ENCODE results near the gene ZNF579. TPM values are rescaled to one million over a fixed set of nuclear protein-coding genes. Genes with fewer than 3 reads are reported as not detected.
A peak's percentile ranks its signal among the peaks of the same experiment; 100 is the strongest.

Gene ZNF579
- total and polyA plus RNA-seq, 2 of the 8 experiments (the other 6 are each of a cell fraction or from before 2014, with no cell fraction given): 10.0 to 18.9 TPM

DNA sequence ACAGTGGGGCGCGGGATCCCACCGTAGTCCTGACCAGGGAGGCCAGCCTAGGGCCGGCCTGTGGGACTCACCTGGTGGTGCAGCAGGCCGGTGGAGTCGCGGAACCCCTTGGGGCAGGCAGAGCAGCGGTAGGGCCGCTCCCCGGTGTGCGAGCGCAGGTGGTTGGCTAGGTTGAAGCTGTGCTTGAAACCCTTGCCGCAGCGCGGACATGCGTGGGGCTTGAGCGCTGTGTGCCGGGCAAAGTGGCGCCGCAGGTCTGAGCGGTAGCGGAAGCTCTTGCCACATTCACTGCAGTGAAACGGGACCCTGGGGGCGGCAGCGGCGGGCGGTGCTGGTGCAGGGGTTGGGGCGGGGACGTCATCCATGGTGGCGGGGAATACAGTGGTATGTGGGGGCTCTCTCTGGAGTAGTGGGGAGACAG is 16.9 kb upstream of the ZNF579 start:
- no peak for DNase-seq (ENCODE audit: low read depth in 1 of 2, low spot score in 2 of 2)

More for the DNA sequence above, 16.9 kb upstream of the ZNF579 start:
- Histone ChIP-seq H3K56ac (replicated peaks; ENCODE audit: insufficient read length, low read depth, low read length) (no peak overlapping the region), H3K27ac (ENCODE audit: low read depth, low read length) (no peak overlapping the region), H2BK20ac (ENCODE audit: low read length) (no peak overlapping the region), H3K27me3 (replicated peaks in 1 of 4; ENCODE audit: control insufficient read depth in 3 of 4, extremely low read depth in 1 of 4, insufficient read depth in 3 of 4, low read length in 3 of 4) (peaks cover 0 to 2% (median 0%) of the 10 kb centered on the region in 4 experiments; a peak in 1 of 7 replicates), H4K20me1 (replicated peaks in 1 of 2; ENCODE audit: control insufficient read depth in 1 of 2, insufficient read depth in 2 of 2, low read length in 2 of 2) (peaks cover 0 to 2% of the 10 kb centered on the region in 2 experiments), H3K18ac (ENCODE audit: extremely low read depth, low read length) (no peak overlapping the region), H3K23me2 (ENCODE audit: low read depth, low read length) (peaks cover 10% of the 10 kb centered on the region; the same call in 1 of the 2 replicates), H2BK12ac (ENCODE audit: low read depth, low read length) (no peak overlapping the region), H4K5ac (ENCODE audit: insufficient read length, low read depth, low read length) (no peak overlapping the region), H3K4ac (replicated peaks; ENCODE audit: insufficient read length, low read depth, low read length) (no peak overlapping the region), H3K9me3 (ENCODE audit: insufficient read depth in 2 of 2, low read depth in 1 of 2, low read length in 1 of 2) (no peaks in the 10 kb centered on the region), H3K14ac (ENCODE audit: insufficient read length) (no peak overlapping the region), H3K4me2 (ENCODE audit: insufficient read depth in 1 of 2, low read depth in 2 of 2, low read length in 2 of 2) (peak overlapping the region in 1 of 2 experiments; percentile 72; a peak in 2 of 4 replicates), H3K4me1 (replicated peaks in 1 of 4; ENCODE audit: control insufficient read depth in 3 of 4, insufficient read depth in 4 of 4, low read length in 3 of 4) (peaks cover 0 to 9% (median 5%) of the 10 kb centered on the region in 4 experiments; a peak in 4 of 7 replicates), H4K91ac (replicated peaks; ENCODE audit: insufficient read length, low read length) (peak overlapping the region; percentile 57), H2AK5ac (ENCODE audit: low read depth, low read length) (no peak overlapping the region), H3K79me2 (ENCODE audit: control insufficient read depth in 1 of 2, insufficient read depth in 2 of 2, low read length in 2 of 2) (peaks cover 0 to 3% of the 10 kb centered on the region in 2 experiments; a peak in 2 of 4 replicates), H2AFZ (ENCODE audit: low read length) (no peak overlapping the region), H2BK120ac (replicated peaks; ENCODE audit: low read depth, low read length) (no peak overlapping the region), H3K36me3 (ENCODE audit: control insufficient read depth in 2 of 4, insufficient read depth in 4 of 4, low read length in 3 of 4) (peaks cover 0 to 10% (median 8%) of the 10 kb centered on the region in 4 experiments; a peak in 3 of 8 replicates), H3K9ac (replicated peaks in 1 of 4; ENCODE audit: extremely low read depth in 1 of 4, low read depth in 3 of 4, low read length in 3 of 4) (no peak overlapping the region), H4K8ac (ENCODE audit: extremely low read depth, insufficient read depth, low read length) (no peak overlapping the region), H2BK15ac (ENCODE audit: low read length) (peak overlapping the region; percentile 46; the same call in 1 of the 2 replicates), H2BK5ac (ENCODE audit: low read depth, low read length) (no peak overlapping the region), H3K4me3 (ENCODE audit: extremely low read depth in 1 of 4, insufficient read depth in 2 of 4, low read depth in 3 of 4, low read length in 4 of 4) (no peak overlapping the region), H3K79me1 (ENCODE audit: low read depth, low read length) (peaks cover 3% of the 10 kb centered on the region), H3K23ac (ENCODE audit: insufficient read length) (no peak overlapping the region)
- ChIA-PET CTCF (ENCODE audit: partially characterized antibody) (interaction anchor here (2.6 to 2.7 kb wide), 2 partner anchors 9 to 35 kb away, joined by 10 to 12 read pairs; partner anchors contain the start of gene ZNF865), POLR2A (ENCODE audit: partially characterized antibody) (interaction anchor here (0.6 to 3.7 kb wide), 11 partner anchors 10 to 1562 kb away, joined by 3 to 42 read pairs (median 9); partner anchors contain the start of genes NAT14, UBE2S, ZNF579 and ZNF784)
- no peak for TF ChIP-seq RBBP5 (IDR thresholded peaks at IDR 0.05; ENCODE audit: borderline replicate concordance, low read depth, low read length)
- TF ChIP-seq, protein P1, sequence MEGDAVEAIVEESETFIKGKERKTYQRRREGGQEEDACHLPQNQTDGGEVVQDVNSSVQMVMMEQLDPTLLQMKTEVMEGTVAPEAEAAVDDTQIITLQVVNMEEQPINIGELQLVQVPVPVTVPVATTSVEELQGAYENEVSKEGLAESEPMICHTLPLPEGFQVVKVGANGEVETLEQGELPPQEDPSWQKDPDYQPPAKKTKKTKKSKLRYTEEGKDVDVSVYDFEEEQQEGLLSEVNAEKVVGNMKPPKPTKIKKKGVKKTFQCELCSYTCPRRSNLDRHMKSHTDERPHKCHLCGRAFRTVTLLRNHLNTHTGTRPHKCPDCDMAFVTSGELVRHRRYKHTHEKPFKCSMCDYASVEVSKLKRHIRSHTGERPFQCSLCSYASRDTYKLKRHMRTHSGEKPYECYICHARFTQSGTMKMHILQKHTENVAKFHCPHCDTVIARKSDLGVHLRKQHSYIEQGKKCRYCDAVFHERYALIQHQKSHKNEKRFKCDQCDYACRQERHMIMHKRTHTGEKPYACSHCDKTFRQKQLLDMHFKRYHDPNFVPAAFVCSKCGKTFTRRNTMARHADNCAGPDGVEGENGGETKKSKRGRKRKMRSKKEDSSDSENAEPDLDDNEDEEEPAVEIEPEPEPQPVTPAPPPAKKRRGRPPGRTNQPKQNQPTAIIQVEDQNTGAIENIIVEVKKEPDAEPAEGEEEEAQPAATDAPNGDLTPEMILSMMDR (IDR thresholded peaks at IDR 0.05; ENCODE audit: control extremely low read depth in 1 of 3, insufficient read depth in 1 of 3, low read depth in 1 of 3, low read length in 3 of 3): no peak
- no peak for TF ChIP-seq HDAC2 (IDR thresholded peaks at IDR 0.05; ENCODE audit: borderline replicate concordance in 1 of 2, low read depth in 2 of 2, low read length in 2 of 2)
- no peak for TF ChIP-seq CTBP2 (IDR thresholded peaks at IDR 0.05; ENCODE audit: borderline replicate concordance, insufficient read depth, insufficient read length, low read length)
- TF ChIP-seq, protein P2, sequence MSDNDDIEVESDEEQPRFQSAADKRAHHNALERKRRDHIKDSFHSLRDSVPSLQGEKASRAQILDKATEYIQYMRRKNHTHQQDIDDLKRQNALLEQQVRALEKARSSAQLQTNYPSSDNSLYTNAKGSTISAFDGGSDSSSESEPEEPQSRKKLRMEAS (IDR thresholded peaks at IDR 0.05): no peak
- no peak for TF ChIP-seq TEAD4 (IDR thresholded peaks at IDR 0.05; ENCODE audit: low read depth, low read length)
- TF ChIP-seq SIX5 (IDR thresholded peaks at IDR 0.05; ENCODE audit: low read depth, low read length): no peak
- TF ChIP-seq SP1 (IDR thresholded peaks at IDR 0.05; ENCODE audit: low read depth, low read length): no peak
- TF ChIP-seq CBX5 (IDR thresholded peaks at IDR 0.05; ENCODE audit: low read depth, low read length): no peak
- no peak for FAIRE-seq
- 94% methylated on average over 26 of the region's 30 CpGs; no CpG with 5 or more reads in 1 of the 2 experiments for WGBS, 2 experiments (ENCODE audit: extremely low coverage in 1 of 2, insufficient coverage in 1 of 2, insufficient read length in 1 of 2, insufficient replicate concordance in 2 of 2, low coverage in 1 of 2, low lambda C conversion rate in 2 of 2, missing lambda C conversion rate in 1 of 2)

All from H1 (cell line).